Measurements from ENCODE around the gene MAGIX. TPM values are rescaled to one million over a fixed set of nuclear protein-coding genes. Genes with fewer than 3 reads are reported as not detected.

The MAGIX gene
- total RNA-seq, 1 experiment from 2014 or later: 1.9 TPM

- H3K23me2 ChIP-seq (ENCODE audit: insufficient read length, low read depth, low read length, poor library complexity, severe bottlenecking): no peaks in the 10 kb centered on the region
- no peak overlapping the region for H3K27ac ChIP-seq (ENCODE audit: insufficient read length, low read depth, low read length)
- H3K23ac ChIP-seq (ENCODE audit: insufficient read length, low read depth, low read length): no peak overlapping the region
- no peak for TF ChIP-seq CTCF (conservative IDR thresholded peaks at IDR 0.05)
- H3K56ac ChIP-seq (ENCODE audit: insufficient read length, low read depth, low read length): no peak overlapping the region
- H2BK20ac ChIP-seq (ENCODE audit: low read depth, low read length, poor library complexity, severe bottlenecking): no peak overlapping the region
- no peak overlapping the region for H2BK12ac ChIP-seq (ENCODE audit: insufficient read length, low read depth, low read length)
- no peaks in the 10 kb centered on the region for H3K79me1 ChIP-seq (ENCODE audit: insufficient read depth, low read depth, low read length, poor library complexity, severe bottlenecking)
- DNase-seq: no peak
- H4K91ac ChIP-seq (ENCODE audit: insufficient read length, low read depth, low read length): no peak overlapping the region
- no peak overlapping the region for H3K18ac ChIP-seq (ENCODE audit: insufficient read length, low read depth, low read length)
- H3T11ph ChIP-seq (ENCODE audit: low read length): no peak overlapping the region
- H3K4me1 ChIP-seq (ENCODE audit: insufficient read depth, low read length): no peaks in the 10 kb centered on the region
- no peaks in the 10 kb centered on the region for H4K20me1 ChIP-seq (ENCODE audit: control insufficient read depth, insufficient read depth, insufficient read length)
- Mint-ChIP-seq H3K27me3 (ENCODE audit: low read depth) (peaks cover 13% of the 10 kb centered on the region), H3K27ac (no peak overlapping the region; a peak in 1 of 7 replicates), H3K4me1 (peaks cover 0 to 8% of the 10 kb centered on the region in 2 experiments; a peak in 2 of 4 replicates), H3K9me3 (peaks cover 75 to 87% of the 10 kb centered on the region in 2 experiments), H3K36me3 (ENCODE audit: insufficient read depth in 1 of 3, low read depth in 3 of 3) (peaks cover 0 to 9% (median 7%) of the 10 kb centered on the region in 3 experiments; a peak in 2 of 7 replicates), H3K4me3 (no peak overlapping the region)
- no peak overlapping the region for H4K5ac ChIP-seq (ENCODE audit: insufficient read length, low read depth, low read length)
- no peaks in the 10 kb centered on the region for H3K79me2 ChIP-seq (ENCODE audit: insufficient read depth, low read length)
- H2BK15ac ChIP-seq (ENCODE audit: low read depth, low read length): no peak overlapping the region
- H2BK120ac ChIP-seq (ENCODE audit: low read depth, low read length, poor library complexity, severe bottlenecking): no peak overlapping the region
- no peak overlapping the region for H2BK5ac ChIP-seq (ENCODE audit: insufficient read length, low read length)
- no peak overlapping the region for H3K9ac ChIP-seq (ENCODE audit: extremely low read depth, insufficient read length, low read length)
- no peak overlapping the region for H3K4ac ChIP-seq (ENCODE audit: low read depth, low read length)
- H4K8ac ChIP-seq (replicated peaks; ENCODE audit: insufficient read length, low read depth, low read length): no peak overlapping the region
- H3K27me3 ChIP-seq (ENCODE audit: insufficient read depth, low read length): no peaks in the 10 kb centered on the region
- no peak overlapping the region for H3K14ac ChIP-seq (ENCODE audit: insufficient read depth, low read length)
- H3K4me2 ChIP-seq (ENCODE audit: insufficient read depth, insufficient read length, low read length): no peak overlapping the region
- peaks cover 40% of the 10 kb centered on the region for H3K9me3 ChIP-seq (ENCODE audit: control insufficient read depth, low read depth, low read length)
- no peak overlapping the region for H2AFZ ChIP-seq (ENCODE audit: low read length)
- WGBS (ENCODE audit: extremely low coverage, insufficient read length, low lambda C conversion rate): no CpG with 5 or more reads among the region's 2 CpGs
- H2AK5ac ChIP-seq (ENCODE audit: insufficient read length, low read length): no peak overlapping the region
These were observed 49.7 kb downstream of the MAGIX start for GRCh38 chrX:49212209-49212608.

Measured in H9 (cell line).